HL-60 (cell line): ENCODE results near the gene FAM107B.

Source experiments
- DNase-seq, 2 experiments: peaks; one replicate each; pipeline ENCODE4 v3.0.0-alpha.2; 2010 to 2020; ENCODE audit warnings: low read depth in 1 of 2, low spot score in 1 of 2
- H3K27ac ChIP-seq: fragments of 250-450 bp; sonication (Bioruptor Pico); replicated peaks from 2 replicates; pipeline ENCODE4 v1.5.1; 2020; ENCODE audit warnings: mild to moderate bottlenecking, moderate library complexity
- H3K27me3 ChIP-seq: fragments of 250-450 bp; sonication (Bioruptor Pico); 2 replicates; pipeline ENCODE4 v1.5.1; 2021; ENCODE audit warnings: mild to moderate bottlenecking, moderate library complexity; ENCODE audit not compliant: insufficient read depth, poor library complexity, severe bottlenecking
- H3K4me3 ChIP-seq: replicated peaks from 2 replicates; pipeline ENCODE4 v1.5.1; 2011; ENCODE audit warnings: mild to moderate bottlenecking, control low read depth, low read length; ENCODE audit not compliant: insufficient read depth
- CTCF ChIP-seq: IDR thresholded peaks from one replicate; pipeline ENCODE4 v1.5.1; 2011; ENCODE audit warnings: low read length, control low read depth, inconsistent platforms; ENCODE audit not compliant: insufficient read depth
- GABPA ChIP-seq: IDR thresholded peaks from 2 replicates; pipeline ENCODE4 v1.6.1; 2012; ENCODE audit warnings: low read depth
- POLR2AphosphoS5 ChIP-seq: IDR thresholded peaks from 2 replicates; pipeline ENCODE4 v1.6.1; 2012; ENCODE audit warnings: low read depth
- REST ChIP-seq: IDR thresholded peaks from 2 replicates; pipeline ENCODE4 v1.6.1; 2012; ENCODE audit warnings: low read depth; ENCODE audit not compliant: insufficient replicate concordance
- SPI1 ChIP-seq: IDR thresholded peaks from 2 replicates; pipeline ENCODE4 v1.6.1; 2012; ENCODE audit warnings: low read depth, mild to moderate bottlenecking, borderline replicate concordance

The FAM107B gene

GRCh38 chr10:14686356-14686755, 88.3 kb downstream of the FAM107B start:
- no peak for DNase-seq
- Histone ChIP-seq H3K4me3 (no peak overlapping the region), H3K27me3 (no peaks in the 10 kb centered on the region), H3K27ac (no peak overlapping the region)
- TF ChIP-seq GABPA (no peak), SPI1 (no peak), POLR2AphosphoS5 (no peak), CTCF (no peak), REST (no peak)

- no peaks in the 10 kb centered on the region for H3K27me3 ChIP-seq
- H3K27ac ChIP-seq = no peak overlapping the region
- H3K4me3 ChIP-seq = no peak overlapping the region
- no peak for DNase-seq
- TF ChIP-seq GABPA (no peak), REST (no peak), CTCF (no peak), SPI1 (no peak), POLR2AphosphoS5 (no peak)
Measured at GRCh38 chr10:14684354-14684753, 90.3 kb downstream of the FAM107B start.

GRCh38 chr10:14683256-14683655, 91.4 kb downstream of the FAM107B start:
- Histone ChIP-seq H3K27me3 (no peaks in the 10 kb centered on the region), H3K4me3 (no peak overlapping the region), H3K27ac (peak overlapping the region; percentile 56)
- DNase-seq = peak; percentile 36 to 54
- TF ChIP-seq CTCF (no peak), REST (peak; percentile 60), SPI1 (no peak)
